ENCODE results near the gene TMEM167A. TPM values are rescaled to one million over a fixed set of nuclear protein-coding genes. Genes with fewer than 3 reads are reported as not detected.

Gene TMEM167A
- total and polyA plus RNA-seq, 2 of the 4 experiments (the other 2 are of a cell fraction) = 34.6 to 45.1 TPM

DNA sequence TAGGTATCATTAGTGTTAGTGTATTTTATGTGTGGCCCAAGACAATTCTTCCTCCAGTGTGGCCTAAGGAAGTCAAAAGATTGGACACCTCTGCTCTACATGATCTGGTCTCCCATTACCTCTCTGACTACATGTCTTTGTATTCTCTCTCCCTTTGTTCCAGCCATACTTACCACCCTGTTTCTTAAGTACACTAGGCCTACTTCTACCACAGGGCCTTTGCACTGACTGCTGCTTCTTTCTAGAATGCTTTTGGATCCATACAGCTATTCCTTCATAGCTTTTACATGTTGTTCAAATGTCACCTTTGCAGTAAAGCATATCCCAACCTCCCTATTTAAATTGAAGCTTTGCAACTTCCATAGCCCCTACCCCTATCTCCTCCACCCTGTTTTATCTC, 5.6 kb upstream of the TMEM167A start:
- H4K20me1 ChIP-seq (ENCODE audit: insufficient read depth, low read length) = no peaks in the 10 kb centered on the region
- no peaks in the 10 kb centered on the region for H3K4me1 ChIP-seq (ENCODE audit: control insufficient read depth, insufficient read depth, low read length)
- no peaks in the 10 kb centered on the region for H3K9me1 ChIP-seq (ENCODE audit: insufficient read depth, low read length)
- no peak overlapping the region for H3K9ac ChIP-seq (ENCODE audit: low read depth, low read length)
- H3K4me2 ChIP-seq (ENCODE audit: low read depth, low read length) = no peak overlapping the region
- H3K18ac ChIP-seq (ENCODE audit: low read depth, low read length) = no peak overlapping the region
- intact Hi-C loops (cut with micrococcal nuclease) = no loop called here
- POLR2A ChIA-PET (ENCODE audit: unreplicated experiment) = no interaction called here
- no peak overlapping the region for H4K5ac ChIP-seq (ENCODE audit: low read depth, low read length)
- CTCF ChIA-PET = no interaction called here
- H3K23ac ChIP-seq (ENCODE audit: low read depth, low read length) = no peak overlapping the region
- no peak overlapping the region for H2BK20ac ChIP-seq (ENCODE audit: low read depth, low read length)
- H3K4ac ChIP-seq (ENCODE audit: low read depth, low read length) = no peak overlapping the region
- TF ChIP-seq ELK1 (IDR thresholded peaks at IDR 0.05; ENCODE audit: borderline replicate concordance, low read depth, low read length) = no peak
- no peak for TF ChIP-seq RCOR1 (IDR thresholded peaks at IDR 0.05; ENCODE audit: insufficient replicate concordance, low read length)
- TF ChIP-seq MAZ (IDR thresholded peaks at IDR 0.05; ENCODE audit: borderline replicate concordance, low read depth, low read length) = no peak
- TF ChIP-seq NFE2L2 (IDR thresholded peaks at IDR 0.05; ENCODE audit: low read depth, low read length) = no peak
- TF ChIP-seq RAD21 (IDR thresholded peaks at IDR 0.05; ENCODE audit: low read length) = no peak
- no peak for TF ChIP-seq CEBPB (IDR thresholded peaks at IDR 0.05; ENCODE audit: low read depth, low read length)
- no peak for TF ChIP-seq USF2 (IDR thresholded peaks at IDR 0.05; ENCODE audit: low read depth, low read length)
- no peak for TF ChIP-seq RFX5 (IDR thresholded peaks at IDR 0.05; ENCODE audit: low read depth, low read length)
- TF ChIP-seq, protein P1, sequence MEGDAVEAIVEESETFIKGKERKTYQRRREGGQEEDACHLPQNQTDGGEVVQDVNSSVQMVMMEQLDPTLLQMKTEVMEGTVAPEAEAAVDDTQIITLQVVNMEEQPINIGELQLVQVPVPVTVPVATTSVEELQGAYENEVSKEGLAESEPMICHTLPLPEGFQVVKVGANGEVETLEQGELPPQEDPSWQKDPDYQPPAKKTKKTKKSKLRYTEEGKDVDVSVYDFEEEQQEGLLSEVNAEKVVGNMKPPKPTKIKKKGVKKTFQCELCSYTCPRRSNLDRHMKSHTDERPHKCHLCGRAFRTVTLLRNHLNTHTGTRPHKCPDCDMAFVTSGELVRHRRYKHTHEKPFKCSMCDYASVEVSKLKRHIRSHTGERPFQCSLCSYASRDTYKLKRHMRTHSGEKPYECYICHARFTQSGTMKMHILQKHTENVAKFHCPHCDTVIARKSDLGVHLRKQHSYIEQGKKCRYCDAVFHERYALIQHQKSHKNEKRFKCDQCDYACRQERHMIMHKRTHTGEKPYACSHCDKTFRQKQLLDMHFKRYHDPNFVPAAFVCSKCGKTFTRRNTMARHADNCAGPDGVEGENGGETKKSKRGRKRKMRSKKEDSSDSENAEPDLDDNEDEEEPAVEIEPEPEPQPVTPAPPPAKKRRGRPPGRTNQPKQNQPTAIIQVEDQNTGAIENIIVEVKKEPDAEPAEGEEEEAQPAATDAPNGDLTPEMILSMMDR (conservative IDR thresholded peaks at IDR 0.05; ENCODE audit: low read depth, low read length) = no peak
- TF ChIP-seq SMC3 (IDR thresholded peaks at IDR 0.05; ENCODE audit: low read depth, low read length) = no peak
- no peak for TF ChIP-seq BHLHE40 (IDR thresholded peaks at IDR 0.05; ENCODE audit: low read depth, low read length)
- H3K27me3 ChIP-seq (ENCODE audit: control insufficient read depth, insufficient read depth, low read length) = no peaks in the 10 kb centered on the region
- no TSS peak for BruUV-seq (replicated peaks)
- no peak overlapping the region for H3K27ac ChIP-seq (ENCODE audit: insufficient read depth, low read length)
- dilution Hi-C loops (cut with HindIII; ENCODE audit: low sequenced_read_pairs, unreplicated experiment) = no loop called here
- no peak overlapping the region for H4K91ac ChIP-seq (ENCODE audit: insufficient read depth, low read depth, low read length)
- H2AK9ac ChIP-seq (replicated peaks; ENCODE audit: low read depth, low read length, poor library complexity) = no peak overlapping the region
- no peak overlapping the region for H2AK5ac ChIP-seq (ENCODE audit: low read depth, low read length)
- no peak for ATAC-seq (ENCODE audit: low read depth)
- H3K56ac ChIP-seq (ENCODE audit: extremely low read depth, insufficient read depth, low read length) = no peak overlapping the region
- no peak overlapping the region for H2BK15ac ChIP-seq (ENCODE audit: low read depth, low read length)
- H4K8ac ChIP-seq (ENCODE audit: low read depth in 2 of 2, low read length in 2 of 2) = no peak overlapping the region
- H3K4me3 ChIP-seq (ENCODE audit: insufficient read depth, low read depth, low read length) = no peak overlapping the region
- DNase-seq = no peak
- no peak overlapping the region for H3K14ac ChIP-seq (replicated peaks; ENCODE audit: low read depth, low read length)
- no peak overlapping the region for H2AFZ ChIP-seq (replicated peaks; ENCODE audit: low read length, poor library complexity)
- in situ Hi-C loops (cut with MboI; ENCODE audit: low sequenced_read_pairs) = loop anchor here (25.0 kb wide), 1 partner anchor 480 kb away; no protein-coding TSS in a partner anchor
- H3K9me3 ChIP-seq (ENCODE audit: control insufficient read depth, insufficient read depth, low read length) = no peaks in the 10 kb centered on the region
- H2BK120ac ChIP-seq (ENCODE audit: low read depth, low read length) = no peak overlapping the region
- no peak overlapping the region for H2BK5ac ChIP-seq (ENCODE audit: low read depth, low read length, poor library complexity, severe bottlenecking)
- H3K36me3 ChIP-seq (ENCODE audit: control insufficient read depth, insufficient read depth, low read length) = no peaks in the 10 kb centered on the region
- peaks cover 5 to 14% of the 10 kb centered on the region in 2 experiments; a peak in 3 of 4 replicates for H3K79me1 ChIP-seq (ENCODE audit: low read depth in 1 of 2, low read length in 2 of 2)

Measured in IMR-90 (cell line).